A549 (cell line): ENCODE results near the gene SLC26A3.

ENCODE experiments used
- CBX2 ChIP-seq: fragments of 200-600 bp; sonication (generic); IDR thresholded peaks from 2 replicates; pipeline ENCODE4 v1.6.1; 2016; ENCODE audit warnings: low read depth, mild to moderate bottlenecking, borderline replicate concordance
- JUN ChIP-seq, 2 experiments: fragments of >200 bp; sonication (Bioruptor Twin); formaldehyde crosslinking; IDR thresholded peaks; 2 replicates in 1 of 2; 3 replicates in 1 of 2; pipeline ENCODE4 v1.6.1; 2016 to 2017
- NFE2L2 ChIP-seq: fragments of 150-350 bp; conservative IDR thresholded peaks from 2 replicates; pipeline ENCODE4 v1.6.1; 2014; ENCODE audit warnings: low read length
- POLR2A ChIP-seq: IDR thresholded peaks from 2 replicates; pipeline ENCODE4 v1.6.1; 2012; ENCODE audit warnings: mild to moderate bottlenecking, low read length
- RAD21 ChIP-seq, 2 experiments: fragments of >200 bp in 1 of 2; sonication (Bioruptor Twin) in 1 of 2; formaldehyde crosslinking in 1 of 2; IDR thresholded peaks in 1 of 2; conservative IDR thresholded peaks in 1 of 2; 2 replicates in 1 of 2; 3 replicates in 1 of 2; pipeline ENCODE4 v1.6.1; 2012 to 2018; ENCODE audit warnings: inconsistent platforms in 1 of 2
- ZSCAN20 ChIP-seq: fragments of 250-450 bp; sonication (Bioruptor Pico); IDR thresholded peaks from 2 replicates; pipeline ENCODE4 v1.8.0; 2022; ENCODE audit warnings: mild to moderate bottlenecking, moderate library complexity
- TF ChIP-seq, protein P1 (sequence below): fragments of >200 bp; sonication (Bioruptor Twin); formaldehyde crosslinking; IDR thresholded peaks from 3 replicates; pipeline ENCODE4 v1.5.1; 2016
- TF ChIP-seq, protein P2 (sequence below): fragments of 450-650 bp; IDR thresholded peaks from 2 replicates; pipeline ENCODE4 v1.6.1; 2014; ENCODE audit warnings: antibody characterized with exemption

DNA sequence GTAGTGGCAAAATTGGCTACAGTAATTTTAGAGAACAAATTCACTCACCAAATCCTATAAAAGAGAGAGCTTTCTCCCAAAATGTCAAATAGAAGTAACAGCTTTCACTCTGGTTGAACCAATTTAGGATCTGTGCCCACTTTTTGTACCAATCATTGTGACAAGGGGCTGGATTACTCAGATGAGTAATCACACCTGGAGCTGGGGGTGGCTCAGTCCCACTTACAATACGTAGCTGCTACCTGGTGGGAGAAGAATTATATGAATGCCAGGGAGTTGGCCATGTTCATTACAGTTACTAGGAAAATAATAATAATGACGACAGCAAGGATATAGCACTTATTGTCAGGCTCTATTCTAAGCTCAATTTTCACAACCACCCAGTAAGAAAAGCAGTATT is 23.4 kb upstream of the SLC26A3 start:
- TF ChIP-seq, protein P1, sequence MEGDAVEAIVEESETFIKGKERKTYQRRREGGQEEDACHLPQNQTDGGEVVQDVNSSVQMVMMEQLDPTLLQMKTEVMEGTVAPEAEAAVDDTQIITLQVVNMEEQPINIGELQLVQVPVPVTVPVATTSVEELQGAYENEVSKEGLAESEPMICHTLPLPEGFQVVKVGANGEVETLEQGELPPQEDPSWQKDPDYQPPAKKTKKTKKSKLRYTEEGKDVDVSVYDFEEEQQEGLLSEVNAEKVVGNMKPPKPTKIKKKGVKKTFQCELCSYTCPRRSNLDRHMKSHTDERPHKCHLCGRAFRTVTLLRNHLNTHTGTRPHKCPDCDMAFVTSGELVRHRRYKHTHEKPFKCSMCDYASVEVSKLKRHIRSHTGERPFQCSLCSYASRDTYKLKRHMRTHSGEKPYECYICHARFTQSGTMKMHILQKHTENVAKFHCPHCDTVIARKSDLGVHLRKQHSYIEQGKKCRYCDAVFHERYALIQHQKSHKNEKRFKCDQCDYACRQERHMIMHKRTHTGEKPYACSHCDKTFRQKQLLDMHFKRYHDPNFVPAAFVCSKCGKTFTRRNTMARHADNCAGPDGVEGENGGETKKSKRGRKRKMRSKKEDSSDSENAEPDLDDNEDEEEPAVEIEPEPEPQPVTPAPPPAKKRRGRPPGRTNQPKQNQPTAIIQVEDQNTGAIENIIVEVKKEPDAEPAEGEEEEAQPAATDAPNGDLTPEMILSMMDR: no peak
- TF ChIP-seq, protein P2, sequence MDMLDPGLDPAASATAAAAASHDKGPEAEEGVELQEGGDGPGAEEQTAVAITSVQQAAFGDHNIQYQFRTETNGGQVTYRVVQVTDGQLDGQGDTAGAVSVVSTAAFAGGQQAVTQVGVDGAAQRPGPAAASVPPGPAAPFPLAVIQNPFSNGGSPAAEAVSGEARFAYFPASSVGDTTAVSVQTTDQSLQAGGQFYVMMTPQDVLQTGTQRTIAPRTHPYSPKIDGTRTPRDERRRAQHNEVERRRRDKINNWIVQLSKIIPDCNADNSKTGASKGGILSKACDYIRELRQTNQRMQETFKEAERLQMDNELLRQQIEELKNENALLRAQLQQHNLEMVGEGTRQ: no peak
- no peak for TF ChIP-seq ZSCAN20 (CRISPR knock-in tag)
- no peak for TF ChIP-seq RAD21 (conservative IDR thresholded peaks at IDR 0.05 in 1 of 2, IDR thresholded peaks at IDR 0.05 in 1 of 2)
- no peak for TF ChIP-seq POLR2A
- no peak for TF ChIP-seq NFE2L2
- TF ChIP-seq CBX2: no peak
- TF ChIP-seq JUN (IDR thresholded peaks at IDR 0.05): no peak
